ENCODE results near the gene EML5.
A peak's percentile ranks its signal among the peaks of the same experiment; 100 is the strongest.

EML5 gene

GRCh38 chr14:88563845-88564244, 228.9 kb downstream of the EML5 start:
- no peak for FAIRE-seq

DNA sequence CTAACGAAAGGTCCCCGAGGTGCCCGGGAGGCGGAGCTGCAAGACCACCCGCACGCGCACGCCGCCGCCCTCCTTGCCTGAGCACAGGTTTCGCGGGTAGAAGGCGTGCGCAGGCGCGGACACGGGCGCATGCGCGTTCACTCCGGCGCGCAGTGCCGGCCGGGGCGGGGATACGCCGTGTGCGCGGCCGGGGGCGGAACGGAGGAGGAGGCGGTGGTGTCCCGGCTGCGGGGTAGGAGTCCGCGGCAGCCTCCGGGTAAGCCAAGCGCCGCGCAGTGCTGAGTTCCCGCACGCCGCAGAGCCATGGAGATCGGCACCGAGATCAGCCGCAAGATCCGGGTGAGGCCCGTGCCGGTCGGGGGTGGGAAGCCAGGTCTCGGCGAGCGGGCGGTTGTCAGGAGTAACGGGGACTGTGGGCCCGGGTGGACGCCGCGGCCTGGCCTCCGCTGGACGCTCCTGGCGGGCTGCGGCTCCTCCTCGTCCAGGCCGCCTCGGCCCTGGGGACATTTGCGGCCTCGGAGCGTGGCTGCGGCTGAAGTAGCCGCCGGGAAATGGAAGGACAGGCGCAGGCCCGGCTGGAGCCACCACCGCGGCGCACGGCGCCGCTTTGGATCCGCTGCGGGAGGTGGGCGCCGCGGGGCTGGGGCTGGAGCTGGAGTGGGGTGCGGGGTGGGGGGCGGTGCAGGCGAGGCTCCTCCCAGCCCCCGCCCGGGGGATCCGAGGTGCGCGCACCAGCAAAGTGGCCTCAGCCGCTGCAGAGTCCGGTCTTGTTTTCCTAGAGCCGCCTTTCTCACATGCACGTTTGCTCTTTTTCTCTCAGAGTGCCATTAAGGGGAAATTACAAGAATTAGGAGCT, 229.7 kb downstream of the EML5 start, which contains the start of gene ZC3H14:
Gene ZC3H14 (plus strand): TSS at position 207 of the 856 bp plus-strand sequence. CDS start 97 bp downstream, at position 304.
- DNase-seq (ENCODE audit: low spot score) = peak; percentile 97
- peak; percentile 98 for FAIRE-seq

More at GRCh38 chr14:88563845-88564244, 228.9 kb downstream of the EML5 start:
- no peak for DNase-seq (ENCODE audit: low spot score)

GRCh38 chr14:88562532-88562830, 230.3 kb downstream of the EML5 start:
- no peak for FAIRE-seq
- DNase-seq (ENCODE audit: low spot score) = peak; percentile 12
